ENCODE results near the gene CYB561A3.

- TF ChIP-seq EZH2 (IDR thresholded peaks at IDR 0.05) (no peak), POLR2AphosphoS5 (IDR thresholded peaks at IDR 0.05; ENCODE audit: borderline replicate concordance, low read depth, low read length) (no peak), FOXP2 (optimal IDR thresholded peaks at IDR 0.05; ENCODE audit: control extremely low read depth, extremely low read length, insufficient read depth) (no peak)
Measured at GRCh38 chr11:61339490-61339878, 22.2 kb downstream of the CYB561A3 start.
